PC-9 (cell line): ENCODE measurements around the gene RBCK1. TPM values are rescaled to one million over a fixed set of nuclear protein-coding genes. Genes with fewer than 3 reads are reported as not detected.

Experiments used
- BruUV-seq: library from RNA; stranded (reverse); fragments of 400-500 nt; replicated peaks from 2 replicates; lab custom pipeline; 2021; lab: Mats Ljungman, UMichigan
- CTCF ChIA-PET: fragments of 300-600 bp; sonication (Branson Sonifier 250); formaldehyde crosslinking; loops from one replicate; lab custom pipeline; 2022; ENCODE audit warnings: antibody characterized with exemption; lab: Charles Lee
- POLR2A ChIA-PET: fragments of 300-600 bp; sonication (Branson Sonifier 250); formaldehyde crosslinking; loops from one replicate; lab custom pipeline; 2022; ENCODE audit warnings: antibody characterized with exemption; ENCODE audit not compliant: unreplicated experiment; lab: Charles Lee
- DNase-seq, 2 experiments: peaks; one replicate each; pipeline versions ENCODE4 v3.0.0 to v3.0.0-alpha.2; 2015 to 2022; ENCODE audit warnings: mixed read lengths in 1 of 2
- H2AFZ ChIP-seq: fragments of 200-600 bp; sonication (generic); 2 replicates; pipeline ENCODE4 v1.8.1; 2017; ENCODE audit warnings: antibody characterized with exemption
- H3F3A ChIP-seq: fragments of 200-600 bp; sonication (generic); 2 replicates; pipeline ENCODE4 v1.8.1; 2017; ENCODE audit warnings: antibody characterized with exemption, mild to moderate bottlenecking, low read depth; ENCODE audit not compliant: insufficient read depth
- H3K27ac ChIP-seq: fragments of 200-600 bp; sonication (generic); 2 replicates; pipeline ENCODE4 v1.6.1; 2016; ENCODE audit warnings: mixed run types
- H3K27me3 ChIP-seq: fragments of 200-600 bp; sonication (generic); 2 replicates; pipeline ENCODE4 v1.6.1; 2016; ENCODE audit warnings: low read depth, mixed run types; ENCODE audit not compliant: insufficient read depth
- H3K36me3 ChIP-seq: fragments of 200-600 bp; sonication (generic); 2 replicates; pipeline ENCODE4 v1.6.1; 2016; ENCODE audit warnings: low read depth, mixed run types
- H3K4me1 ChIP-seq: fragments of 200-600 bp; sonication (generic); replicated peaks from 2 replicates; pipeline ENCODE4 v1.6.1; 2016; ENCODE audit warnings: mixed run types; ENCODE audit not compliant: insufficient read depth
- H3K4me2 ChIP-seq: fragments of 200-600 bp; sonication (generic); 2 replicates; pipeline ENCODE4 v1.6.1; 2017; ENCODE audit warnings: mixed run types
- H3K4me3 ChIP-seq: fragments of 200-600 bp; sonication (generic); 2 replicates; pipeline ENCODE4 v1.6.1; 2016; ENCODE audit warnings: mixed run types
- H3K79me2 ChIP-seq: fragments of 200-600 bp; sonication (generic); 2 replicates; pipeline ENCODE4 v1.6.1; 2017; ENCODE audit warnings: low read depth, mixed run types
- H3K9me2 ChIP-seq: fragments of 200-600 bp; sonication (generic); 2 replicates; pipeline ENCODE4 v1.8.1; 2017; ENCODE audit warnings: mild to moderate bottlenecking; ENCODE audit not compliant: insufficient read depth
- H3K9me3 ChIP-seq: fragments of 200-600 bp; sonication (generic); 2 replicates; pipeline ENCODE4 v1.8.1; 2016; ENCODE audit warnings: low read depth; ENCODE audit not compliant: insufficient read depth
- H4K20me1 ChIP-seq: fragments of 200-600 bp; sonication (generic); 2 replicates; pipeline ENCODE4 v1.8.1; 2017; ENCODE audit not compliant: insufficient read depth
- EZH2 ChIP-seq: fragments of 200-600 bp; sonication (generic); IDR thresholded peaks from 2 replicates; pipeline ENCODE4 v1.8.0; 2017; ENCODE audit warnings: antibody characterized with exemption, low read depth
- intact Hi-C: fragments of 100-400 bp; cut with micrococcal nuclease; formaldehyde crosslinking; loops from one replicate; pipeline ENCODE4 v1.10.0; 2022; ENCODE audit not compliant: unreplicated experiment
- total RNA-seq: library from RNA; stranded (reverse); gene quantifications from 2 replicates; pipeline ENCODE4 v1.2.3, GENCODE V29; 2021
- TF ChIP-seq, protein P1 (sequence below): fragments of 200-600 bp; sonication (generic); conservative IDR thresholded peaks from 2 replicates; pipeline ENCODE4 v1.6.1; 2017; ENCODE audit warnings: mixed run types, antibody characterized with exemption, mild to moderate bottlenecking, moderate library complexity

Gene RBCK1
- total RNA-seq, 1 experiment from 2014 or later, result 176 TPM

DNA sequence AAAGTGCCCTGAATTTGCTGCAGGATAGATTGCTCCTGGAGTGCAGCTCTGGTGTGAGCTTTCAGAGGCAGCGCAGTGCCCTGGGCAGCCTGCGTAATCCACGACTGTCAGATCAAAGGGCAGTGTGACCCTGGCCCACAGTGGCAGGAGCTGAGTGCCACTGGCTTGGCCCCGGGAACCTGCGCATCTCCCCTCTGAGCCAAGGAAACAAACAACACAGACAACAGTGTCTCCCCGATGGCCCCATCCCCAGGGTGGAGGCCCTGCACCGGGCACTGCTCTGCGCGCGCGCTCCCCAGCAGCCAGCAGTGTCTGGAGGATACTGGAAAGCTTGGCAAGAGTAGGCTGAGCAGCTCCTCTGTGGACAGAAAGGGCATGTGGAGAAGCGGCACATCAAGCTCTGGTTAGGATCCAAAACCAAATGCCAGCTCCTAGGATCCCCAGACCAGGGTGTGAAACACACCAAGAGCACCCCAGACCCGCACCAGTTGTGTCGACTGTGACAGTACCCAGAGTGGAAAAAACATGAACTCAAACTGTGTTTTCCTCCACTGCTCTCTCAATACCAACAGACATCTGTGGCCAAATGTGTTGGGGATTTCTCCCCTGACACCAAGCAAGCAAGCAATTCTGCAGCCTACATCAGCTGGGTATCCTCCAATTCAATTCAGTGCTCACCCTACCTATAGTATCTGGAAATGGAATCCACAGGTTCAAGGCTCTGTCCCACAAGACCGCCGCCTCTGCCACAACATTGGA is 26.7 kb downstream of the RBCK1 start:
- TF ChIP-seq, protein P1, sequence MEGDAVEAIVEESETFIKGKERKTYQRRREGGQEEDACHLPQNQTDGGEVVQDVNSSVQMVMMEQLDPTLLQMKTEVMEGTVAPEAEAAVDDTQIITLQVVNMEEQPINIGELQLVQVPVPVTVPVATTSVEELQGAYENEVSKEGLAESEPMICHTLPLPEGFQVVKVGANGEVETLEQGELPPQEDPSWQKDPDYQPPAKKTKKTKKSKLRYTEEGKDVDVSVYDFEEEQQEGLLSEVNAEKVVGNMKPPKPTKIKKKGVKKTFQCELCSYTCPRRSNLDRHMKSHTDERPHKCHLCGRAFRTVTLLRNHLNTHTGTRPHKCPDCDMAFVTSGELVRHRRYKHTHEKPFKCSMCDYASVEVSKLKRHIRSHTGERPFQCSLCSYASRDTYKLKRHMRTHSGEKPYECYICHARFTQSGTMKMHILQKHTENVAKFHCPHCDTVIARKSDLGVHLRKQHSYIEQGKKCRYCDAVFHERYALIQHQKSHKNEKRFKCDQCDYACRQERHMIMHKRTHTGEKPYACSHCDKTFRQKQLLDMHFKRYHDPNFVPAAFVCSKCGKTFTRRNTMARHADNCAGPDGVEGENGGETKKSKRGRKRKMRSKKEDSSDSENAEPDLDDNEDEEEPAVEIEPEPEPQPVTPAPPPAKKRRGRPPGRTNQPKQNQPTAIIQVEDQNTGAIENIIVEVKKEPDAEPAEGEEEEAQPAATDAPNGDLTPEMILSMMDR, result no peak
- no peak for TF ChIP-seq EZH2
- Histone ChIP-seq H4K20me1 (0 out of 2 replicates have a peak, but pooled peaks cover 3% of the 10 kb centered on the region), H2AFZ (no peak overlapping the region), H3K79me2 (no peaks in the 10 kb centered on the region), H3K4me2 (no peak overlapping the region), H3K27me3 (no peaks in the 10 kb centered on the region), H3F3A (peaks cover 51% of the 10 kb centered on the region), H3K27ac (no peak overlapping the region), H3K4me3 (no peak overlapping the region), H3K9me3 (no peaks in the 10 kb centered on the region), H3K9me2 (no peaks in the 10 kb centered on the region), H3K36me3 (peaks cover 17% of the 10 kb centered on the region), H3K4me1 (no peaks in the 10 kb centered on the region)
- intact Hi-C loops, result loop anchor here (5.0 kb wide), 1 partner anchor 302 kb away; no protein-coding TSS in a partner anchor
- CTCF ChIA-PET, result interaction anchor here (0.7 kb wide), 1 partner anchor 25 kb away, joined by 5 read pairs; no protein-coding TSS in a partner anchor
- TSS peak; percentile 11 for BruUV-seq
- POLR2A ChIA-PET, result interaction anchor here (0.6 kb wide), 1 partner anchor 531 kb away, joined by 3 read pairs; no protein-coding TSS in a partner anchor
- DNase-seq, result no peak

DNA sequence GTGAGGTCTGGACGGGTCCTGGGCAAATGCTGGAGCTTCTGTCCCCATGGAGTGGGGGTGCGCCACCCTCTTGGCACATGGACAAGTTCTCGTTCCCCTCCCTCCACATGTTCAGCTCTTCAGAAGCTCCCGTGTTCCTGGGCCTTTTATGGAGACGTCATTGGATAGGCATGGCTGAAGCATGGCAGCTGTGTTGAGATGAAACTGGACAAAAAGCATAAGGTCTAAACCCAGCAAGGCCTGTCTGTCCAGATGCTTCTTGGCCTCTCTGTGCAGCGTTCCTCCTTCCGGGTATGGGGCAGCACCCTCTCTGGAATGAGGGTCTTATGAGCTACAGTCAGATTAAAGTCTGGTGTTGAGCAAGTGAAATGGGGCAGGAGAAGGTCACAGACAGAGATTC is 27.5 kb downstream of the RBCK1 start:
- Histone ChIP-seq H3K4me2 (no peak overlapping the region), H4K20me1 (0 out of 2 replicates have a peak, but pooled peaks cover 3% of the 10 kb centered on the region), H3F3A (peaks cover 44% of the 10 kb centered on the region), H3K79me2 (no peaks in the 10 kb centered on the region), H2AFZ (no peak overlapping the region), H3K27me3 (no peaks in the 10 kb centered on the region), H3K4me1 (no peaks in the 10 kb centered on the region), H3K4me3 (no peak overlapping the region), H3K27ac (no peak overlapping the region), H3K9me2 (no peaks in the 10 kb centered on the region), H3K9me3 (no peaks in the 10 kb centered on the region), H3K36me3 (peaks cover 21% of the 10 kb centered on the region)
- BruUV-seq, result no TSS peak
- TF ChIP-seq EZH2, result no peak
- TF ChIP-seq, protein P1, result no peak
- no peak for DNase-seq
- CTCF ChIA-PET, result interaction anchor here (0.7 kb wide), 1 partner anchor 24 kb away, joined by 5 read pairs; no protein-coding TSS in a partner anchor
- POLR2A ChIA-PET, result no interaction called here
- intact Hi-C loops, result no loop called here

DNA sequence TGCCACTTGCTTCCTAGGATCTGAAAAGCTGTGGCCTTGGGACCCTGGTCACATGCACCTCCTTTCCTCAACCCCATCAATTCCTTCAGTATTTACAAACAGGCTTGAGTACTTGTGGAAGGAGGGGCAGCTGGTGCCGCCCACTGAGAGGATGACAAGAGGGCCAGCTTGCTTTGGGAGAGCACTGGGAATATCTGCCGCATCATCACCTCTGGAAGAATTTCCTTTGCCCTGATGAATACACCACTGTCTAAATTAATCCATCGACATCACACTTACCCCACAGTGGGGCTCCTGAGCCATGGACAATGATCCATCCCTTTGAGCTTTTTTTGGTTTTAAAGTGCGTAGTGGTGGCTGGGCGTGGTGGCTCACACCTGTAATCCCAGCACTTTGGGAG is 28.4 kb downstream of the RBCK1 start:
- ChIA-PET CTCF (no interaction called here), POLR2A (interaction anchor here (0.6 kb wide), 1 partner anchor 29 kb away, joined by 4 read pairs; no protein-coding TSS in a partner anchor)
- H3K27ac ChIP-seq, result no peak overlapping the region
- no peaks in the 10 kb centered on the region for H3K79me2 ChIP-seq
- H3K36me3 ChIP-seq, result peaks cover 26% of the 10 kb centered on the region
- H2AFZ ChIP-seq, result no peak overlapping the region
- H3K4me2 ChIP-seq, result no peak overlapping the region
- no peaks in the 10 kb centered on the region for H3K4me1 ChIP-seq
- H3K9me2 ChIP-seq, result no peaks in the 10 kb centered on the region
- H3F3A ChIP-seq, result peaks cover 37% of the 10 kb centered on the region; the same call in 1 of the 2 replicates
- DNase-seq, result no peak
- intact Hi-C loops, result no loop called here
- TF ChIP-seq EZH2, result no peak
- TF ChIP-seq, protein P1, result no peak
- H3K27me3 ChIP-seq, result no peaks in the 10 kb centered on the region
- H4K20me1 ChIP-seq, result peaks cover 3% of the 10 kb centered on the region; the same call in 1 of the 2 replicates
- H3K9me3 ChIP-seq, result no peaks in the 10 kb centered on the region
- no peak overlapping the region for H3K4me3 ChIP-seq
- BruUV-seq, result no TSS peak
